GM21423 (cell line): Measurements from ENCODE around the gene WFDC10B.
"Not testable (repeated sequence)": the region's sequence is repeated elsewhere in the genome, so short reads cannot be mapped to it uniquely, and the experiment has no call there.

Source experiments
- ATAC-seq: cut with Tn5 transposase; IDR thresholded peaks from one replicate; pipeline ENCODE4 v1.9.1; 2021; ENCODE audit warnings: mild to moderate bottlenecking, moderate library complexity; ENCODE audit not compliant: unreplicated experiment

Gene WFDC10B

GRCh38 chr20:45649312-45649863 lies 55.4 kb downstream of the WFDC10B start:
- no peak for ATAC-seq

- no peak for ATAC-seq
Measured at GRCh38 chr20:45647441-45648050, 57.3 kb downstream of the WFDC10B start.

GRCh38 chr20:45646875-45647274 lies 57.9 kb downstream of the WFDC10B start:
- ATAC-seq: no peak

GRCh38 chr20:45645869-45646268 lies 59.0 kb downstream of the WFDC10B start:
- not testable (repeated sequence) for ATAC-seq

GRCh38 chr20:45641076-45641475 lies 63.7 kb downstream of the WFDC10B start:
- not testable (repeated sequence) for ATAC-seq

GRCh38 chr20:45639687-45640086 lies 65.1 kb downstream of the WFDC10B start:
- ATAC-seq: no peak

GRCh38 chr20:45636513-45636912 lies 68.3 kb downstream of the WFDC10B start:
- no peak for ATAC-seq
